Measurements from ENCODE around the gene SMG7.

Gene SMG7

GRCh38 chr1:183490932-183491331 is 18.6 kb downstream of the SMG7 start:
- ChIA-PET POLR2A (no interaction called here), CTCF (interaction anchor here (0.6 kb wide), 1 partner anchor 35 kb away, joined by 5 read pairs; no protein-coding TSS in a partner anchor)
- no peak overlapping the region for H3K4me3 ChIP-seq (ENCODE audit: low read depth, low read length)
- no peaks in the 10 kb centered on the region for H3K9me3 ChIP-seq (ENCODE audit: control insufficient read depth, insufficient read depth, low read depth, low read length)
- no peak overlapping the region for H3K27ac ChIP-seq (ENCODE audit: extremely low read depth, low read depth, low read length)
- H3K4me1 ChIP-seq (ENCODE audit: control insufficient read depth, insufficient read depth, low read length), result no peaks in the 10 kb centered on the region
- H3K36me3 ChIP-seq (ENCODE audit: control insufficient read depth in 2 of 2, insufficient read depth in 1 of 2, low read length in 2 of 2), result no peaks in the 10 kb centered on the region
- TF ChIP-seq ZNF501 (tag by site-specific recombination; IDR thresholded peaks at IDR 0.05) (0 out of 2 replicates have a peak, but pooled peaks have one; percentile 38), ZNF670 (tag by site-specific recombination; IDR thresholded peaks at IDR 0.05; ENCODE audit: low read depth) (no peak), ZNF677 (tag by site-specific recombination; IDR thresholded peaks at IDR 0.05) (no peak), ZNF514 (tag by site-specific recombination; IDR thresholded peaks at IDR 0.05) (no peak), ZNF48 (tag by site-specific recombination; IDR thresholded peaks at IDR 0.05) (no peak), ZNF335 (tag by site-specific recombination; conservative IDR thresholded peaks at IDR 0.05) (0 out of 2 replicates have a peak, but pooled peaks have one; percentile 28), KLF10 (tag by site-specific recombination; IDR thresholded peaks at IDR 0.05) (no peak), ZBTB8A (tag by site-specific recombination; IDR thresholded peaks at IDR 0.05) (no peak), ZEB2 (tag by site-specific recombination; IDR thresholded peaks at IDR 0.05) (0 out of 2 replicates have a peak, but pooled peaks have one; percentile 21), PRDM6 (tag by site-specific recombination; IDR thresholded peaks at IDR 0.05) (peak; percentile 28; the same call in 1 of the 2 replicates), SETDB1 (IDR thresholded peaks at IDR 0.05; ENCODE audit: insufficient read length, low read length) (no peak), ZNF704 (tag by site-specific recombination; IDR thresholded peaks at IDR 0.05) (no peak), ZNF175 (tag by site-specific recombination; IDR thresholded peaks at IDR 0.05) (no peak), INSM2 (tag by site-specific recombination; IDR thresholded peaks at IDR 0.05) (0 out of 2 replicates have a peak, but pooled peaks have one; percentile 17), ZBTB6 (tag by site-specific recombination; IDR thresholded peaks at IDR 0.05) (no peak), TSHZ1 (tag by site-specific recombination; IDR thresholded peaks at IDR 0.05; ENCODE audit: borderline replicate concordance) (no peak), ZBTB44 (tag by site-specific recombination; IDR thresholded peaks at IDR 0.05) (no peak; the same call in 1 of the 2 replicates), GLIS1 (tag by site-specific recombination; IDR thresholded peaks at IDR 0.05) (peak; percentile 34), ZBTB1 (tag by site-specific recombination; IDR thresholded peaks at IDR 0.05) (no peak), ZNF202 (tag by site-specific recombination; IDR thresholded peaks at IDR 0.05; ENCODE audit: borderline replicate concordance) (no peak), ZNF112 (tag by site-specific recombination; IDR thresholded peaks at IDR 0.05) (no peak), ZNF837 (tag by site-specific recombination; IDR thresholded peaks at IDR 0.05) (no peak), ZNF510 (tag by site-specific recombination; IDR thresholded peaks at IDR 0.05; ENCODE audit: insufficient replicate concordance) (no peak), ZNF362 (tag by site-specific recombination; IDR thresholded peaks at IDR 0.05) (0 out of 2 replicates have a peak, but pooled peaks have one; percentile 52), ZXDB (tag by site-specific recombination; IDR thresholded peaks at IDR 0.05) (0 out of 2 replicates have a peak, but pooled peaks have one; percentile 11), ZNF24 (tag by site-specific recombination; IDR thresholded peaks at IDR 0.05) (0 out of 2 replicates have a peak, but pooled peaks have one; percentile 24)

All from HEK293 (cell line).